Esophagus squamous epithelium (tissue), 5 donors: ENCODE results near the gene DLG3. TPM values are rescaled to one million over a fixed set of nuclear protein-coding genes. Genes with fewer than 3 reads are reported as not detected.

Experiments used
- DNase-seq: peaks from one replicate; lab custom pipeline; 2025; lab: John Stamatoyannopoulos, UW
- H3K27ac ChIP-seq, 4 donors: fragments of 200-600 bp; sonication (generic); one replicate each; pipeline ENCODE4 v1.5.1; 2016 to 2019; ENCODE audit warnings: mild to moderate bottlenecking in 1 of 4
- H3K27me3 ChIP-seq, 4 donors: fragments of 200-600 bp; sonication (generic); 1 replicate in 3 of 4; 2 replicates in 1 of 4; pipeline versions ENCODE4 v1.5.1 to v1.6.0; 2017 to 2021; ENCODE audit warnings: antibody characterized with exemption in 1 of 4
- H3K36me3 ChIP-seq, 3 donors: fragments of 200-600 bp; sonication (generic); one replicate each; pipeline ENCODE4 v1.5.1; 2016 to 2019
- H3K4me1 ChIP-seq, 3 donors: fragments of 200-600 bp; sonication (generic); one replicate each; pipeline ENCODE4 v1.5.1; 2017 to 2019
- H3K4me3 ChIP-seq, 4 donors: fragments of 200-600 bp; sonication (generic); 1 replicate in 3 of 4; 2 replicates in 1 of 4; pipeline ENCODE4 v1.5.1; 2016 to 2019; ENCODE audit warnings: mild to moderate bottlenecking in 2 of 4, moderate library complexity in 1 of 4
- H3K9me3 ChIP-seq, 3 donors: fragments of 200-600 bp; sonication (generic); one replicate each; pipeline ENCODE4 v1.5.1; 2016 to 2019
- POLR2A ChIP-seq, 4 donors: fragments of 450-650 bp; IDR thresholded peaks; one replicate each; pipeline ENCODE4 v1.6.1; 2017; ENCODE audit warnings: antibody characterized with exemption in 4 of 4, mild to moderate bottlenecking in 4 of 4, moderate library complexity in 3 of 4
- WGBS, 2 donors: methylation state at CpG; one replicate each; pipeline ENCODE4 v1.1.5; 2018; 5-methylcytosine and 5-hydroxymethylcytosine counted together
- intact Hi-C: fragments of 100-400 bp; cut with DNase I; formaldehyde crosslinking; loops from one replicate; pipeline ENCODE4 v1.15.0; 2022
- total RNA-seq, 4 donors: library from RNA; depleted of rRNA; stranded (reverse); fragments of >200 nt; gene quantifications; one replicate each; pipeline ENCODE4 v1.1.0, GENCODE V29; 2016
- TF ChIP-seq, protein P1 (sequence below), 6 experiments: fragments of 450-650 bp in 4 of 6; fragments of 200-600 bp in 2 of 6; sonication (generic) in 2 of 6; IDR thresholded peaks; one replicate each; pipeline ENCODE4 v1.5.1; 2016 to 2019; ENCODE audit warnings: antibody characterized with exemption in 6 of 6, mild to moderate bottlenecking in 4 of 6, moderate library complexity in 4 of 6
- donor health status: DM: yes; HTN: yes; CAD: no.

Gene DLG3
- total RNA-seq, 4 donors from 2014 or later = 20.8 to 36.7 (median 28.3) TPM

DNA sequence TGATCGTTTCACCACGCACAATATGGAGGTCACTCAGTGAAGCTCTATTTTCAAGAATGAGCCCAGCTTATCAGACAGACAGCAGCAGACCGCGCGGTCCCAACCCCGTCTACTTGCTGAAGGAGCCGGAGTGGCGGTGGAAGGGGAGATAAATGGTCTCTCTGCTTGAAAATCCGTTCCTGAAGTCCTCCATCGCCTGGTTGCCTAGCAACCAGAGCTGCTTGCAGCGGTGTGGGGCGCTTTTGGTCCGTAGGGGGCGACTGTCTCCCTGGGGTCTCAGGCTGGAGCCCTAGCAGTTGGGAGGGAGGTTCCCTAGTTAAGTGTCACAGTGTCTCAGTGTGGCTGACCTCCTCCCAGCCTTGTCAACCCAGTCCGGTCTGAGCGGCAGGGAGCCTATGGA is 8.3 kb upstream of the DLG3 start:
- H3K9me3 ChIP-seq = no peaks in the 10 kb centered on the region
- WGBS, 2 donors = no CpG with 5 or more reads among the region's 16 CpGs
- H3K27me3 ChIP-seq = peaks cover 0 to 6% (median 0%) of the 10 kb centered on the region in 4 donors
- H3K27ac ChIP-seq = no peak overlapping the region
- DNase-seq = no peak
- H3K36me3 ChIP-seq = no peaks in the 10 kb centered on the region
- intact Hi-C loops = no loop called here
- TF ChIP-seq, protein P1, sequence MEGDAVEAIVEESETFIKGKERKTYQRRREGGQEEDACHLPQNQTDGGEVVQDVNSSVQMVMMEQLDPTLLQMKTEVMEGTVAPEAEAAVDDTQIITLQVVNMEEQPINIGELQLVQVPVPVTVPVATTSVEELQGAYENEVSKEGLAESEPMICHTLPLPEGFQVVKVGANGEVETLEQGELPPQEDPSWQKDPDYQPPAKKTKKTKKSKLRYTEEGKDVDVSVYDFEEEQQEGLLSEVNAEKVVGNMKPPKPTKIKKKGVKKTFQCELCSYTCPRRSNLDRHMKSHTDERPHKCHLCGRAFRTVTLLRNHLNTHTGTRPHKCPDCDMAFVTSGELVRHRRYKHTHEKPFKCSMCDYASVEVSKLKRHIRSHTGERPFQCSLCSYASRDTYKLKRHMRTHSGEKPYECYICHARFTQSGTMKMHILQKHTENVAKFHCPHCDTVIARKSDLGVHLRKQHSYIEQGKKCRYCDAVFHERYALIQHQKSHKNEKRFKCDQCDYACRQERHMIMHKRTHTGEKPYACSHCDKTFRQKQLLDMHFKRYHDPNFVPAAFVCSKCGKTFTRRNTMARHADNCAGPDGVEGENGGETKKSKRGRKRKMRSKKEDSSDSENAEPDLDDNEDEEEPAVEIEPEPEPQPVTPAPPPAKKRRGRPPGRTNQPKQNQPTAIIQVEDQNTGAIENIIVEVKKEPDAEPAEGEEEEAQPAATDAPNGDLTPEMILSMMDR (IDR thresholded peaks at IDR 0.05) = no peak
- no peak for TF ChIP-seq POLR2A (IDR thresholded peaks at IDR 0.05)
- H3K4me1 ChIP-seq = peaks cover 3 to 28% (median 3%) of the 10 kb centered on the region in 3 donors
- no peak overlapping the region for H3K4me3 ChIP-seq

DNA sequence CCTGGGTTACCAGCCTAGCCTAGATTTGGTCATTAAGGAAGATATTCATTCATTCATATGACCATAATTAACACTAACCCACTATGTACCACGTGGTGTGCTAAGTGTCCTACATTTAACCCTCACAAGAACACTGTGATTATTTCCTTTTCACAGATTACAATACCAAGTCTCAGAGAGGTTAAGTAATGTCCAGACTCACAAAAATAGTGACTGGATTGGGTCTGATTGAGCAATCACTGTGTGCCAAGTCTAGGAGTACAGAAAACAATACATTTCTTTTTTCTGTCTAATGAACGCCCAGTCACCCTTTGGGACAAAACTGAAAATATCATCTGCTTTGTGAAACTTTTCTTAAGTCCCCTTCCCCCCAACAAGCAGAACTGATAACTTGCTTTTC is 7.6 kb upstream of the DLG3 start:
- Histone ChIP-seq H3K27me3 (peaks cover 0 to 11% (median 0%) of the 10 kb centered on the region in 4 donors), H3K9me3 (no peaks in the 10 kb centered on the region), H3K27ac (no peak overlapping the region), H3K4me1 (peaks cover 3 to 28% (median 3%) of the 10 kb centered on the region in 3 donors), H3K4me3 (no peak overlapping the region), H3K36me3 (no peaks in the 10 kb centered on the region)
- WGBS, 2 donors = 31 to 32% methylated on average over 2 of the region's 2 CpGs
- TF ChIP-seq, protein P1 (IDR thresholded peaks at IDR 0.05) = no peak
- TF ChIP-seq POLR2A (IDR thresholded peaks at IDR 0.05) = no peak
- intact Hi-C loops = no loop called here
- DNase-seq = no peak

DNA sequence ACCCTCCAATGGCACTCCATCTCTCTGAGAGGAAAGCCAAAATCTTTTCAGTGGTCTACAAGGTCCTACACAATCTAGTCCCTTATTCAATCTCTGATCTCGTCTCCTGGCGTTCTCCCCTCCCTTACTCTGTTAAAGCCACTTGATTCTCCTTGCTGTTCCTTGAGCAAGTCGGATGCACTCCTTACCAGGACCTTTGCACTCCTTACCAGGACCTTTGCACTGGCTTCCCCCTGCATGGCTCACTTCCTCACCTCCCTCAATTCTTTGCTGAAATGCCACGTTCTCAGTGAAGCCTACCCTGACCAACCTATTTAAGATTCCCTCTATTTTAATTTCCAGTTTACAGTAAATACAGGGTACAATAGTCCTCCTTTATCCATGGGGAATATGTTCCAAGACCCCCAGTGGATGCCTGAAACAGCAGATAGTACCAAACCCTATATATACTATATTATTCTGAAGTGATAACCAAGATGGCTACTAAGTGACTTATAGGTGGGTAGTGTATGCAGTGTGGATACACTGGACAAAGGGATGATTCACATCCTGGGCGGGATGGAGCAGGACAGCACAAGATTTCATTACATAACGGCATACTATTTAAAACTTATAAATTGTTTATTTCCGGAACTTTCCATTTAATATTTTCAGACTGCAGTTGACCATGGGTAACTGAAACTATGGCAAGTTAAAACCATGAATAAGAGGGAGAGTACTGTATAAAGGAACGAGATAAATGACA is 6.5 kb upstream of the DLG3 start:
- TF ChIP-seq POLR2A (IDR thresholded peaks at IDR 0.05) = no peak
- TF ChIP-seq, protein P1 (IDR thresholded peaks at IDR 0.05) = no peak
- H3K9me3 ChIP-seq = no peaks in the 10 kb centered on the region
- H3K4me1 ChIP-seq = peaks cover 3 to 24% (median 3%) of the 10 kb centered on the region in 3 donors
- intact Hi-C loops = no loop called here
- DNase-seq = no peak
- H3K27me3 ChIP-seq = peaks cover 0 to 21% (median 0%) of the 10 kb centered on the region in 4 donors
- H3K27ac ChIP-seq = no peak overlapping the region
- H3K36me3 ChIP-seq = no peaks in the 10 kb centered on the region
- H3K4me3 ChIP-seq = no peak overlapping the region
- 58 to 64% methylated on average over 8 of the region's 8 CpGs for WGBS, 2 donors

DNA sequence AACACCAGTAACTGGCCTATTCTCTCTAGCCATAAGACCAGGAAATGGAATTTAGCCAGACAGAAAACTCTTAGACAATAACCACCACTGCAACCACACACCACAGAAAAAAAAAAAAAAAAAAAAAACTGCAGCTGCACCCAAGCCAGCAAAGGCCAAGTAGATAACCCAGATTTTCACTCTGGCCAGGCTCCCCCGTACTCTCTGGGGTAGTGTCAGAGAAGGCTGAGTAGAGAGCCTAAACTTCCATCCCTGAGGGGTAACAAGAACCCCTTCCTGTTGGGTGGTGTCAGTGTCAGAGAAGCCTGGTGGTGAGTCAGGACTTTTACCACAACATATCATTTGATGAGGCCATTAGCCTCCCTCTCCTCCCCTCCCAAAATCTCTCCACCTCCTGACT is 5.6 kb upstream of the DLG3 start:
- 0 to 23% methylated on average over 1 of the region's 1 CpG for WGBS, 2 donors
- no peak overlapping the region for H3K4me3 ChIP-seq
- no peak overlapping the region for H3K27ac ChIP-seq
- H3K27me3 ChIP-seq = peaks cover 0 to 30% (median 0%) of the 10 kb centered on the region in 4 donors
- TF ChIP-seq, protein P1 (IDR thresholded peaks at IDR 0.05) = no peak
- no peak for TF ChIP-seq POLR2A (IDR thresholded peaks at IDR 0.05)
- intact Hi-C loops = no loop called here
- peaks cover 3 to 17% (median 3%) of the 10 kb centered on the region in 3 donors for H3K4me1 ChIP-seq
- DNase-seq = no peak
- no peaks in the 10 kb centered on the region for H3K36me3 ChIP-seq
- H3K9me3 ChIP-seq = no peaks in the 10 kb centered on the region

DNA sequence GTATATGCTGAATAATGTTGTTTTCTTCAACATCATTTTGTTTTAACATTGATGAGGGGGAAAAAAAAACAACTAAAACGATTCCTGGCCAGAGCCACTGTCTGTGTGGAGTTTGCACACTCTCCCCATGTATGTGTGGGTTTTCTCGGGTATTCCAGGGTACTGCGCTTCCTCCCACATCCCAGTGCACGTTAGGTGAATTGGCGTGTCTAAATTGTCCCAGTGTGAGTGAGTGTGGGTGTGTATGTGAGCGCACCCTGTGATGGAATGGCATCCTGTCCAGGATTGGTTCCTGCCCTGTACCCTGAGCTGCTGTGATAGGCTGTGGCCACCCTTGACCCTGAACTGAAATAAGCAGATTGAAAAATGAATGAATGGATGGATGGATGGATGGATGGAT is 2.4 kb upstream of the DLG3 start:
- Histone ChIP-seq H3K4me1 (peaks cover 0 to 18% (median 5%) of the 10 kb centered on the region in 3 donors), H3K27me3 (peaks cover 0 to 57% (median 0%) of the 10 kb centered on the region in 4 donors), H3K9me3 (no peaks in the 10 kb centered on the region), H3K4me3 (no peak overlapping the region), H3K36me3 (no peaks in the 10 kb centered on the region), H3K27ac (no peak overlapping the region)
- intact Hi-C loops = no loop called here
- TF ChIP-seq, protein P1 (IDR thresholded peaks at IDR 0.05) = no peak
- no peak for TF ChIP-seq POLR2A (IDR thresholded peaks at IDR 0.05)
- no peak for DNase-seq
- 48 to 62% methylated on average over 3 to 6 of the region's 6 CpGs for WGBS, 2 donors
